Measurements from ENCODE around the gene MSRB2.
A peak's percentile ranks its signal among the peaks of the same experiment; 100 is the strongest.
"Not testable (repeated sequence)": the region's sequence is repeated elsewhere in the genome, so short reads cannot be mapped to it uniquely, and the experiment has no call there.

MSRB2 gene

DNA sequence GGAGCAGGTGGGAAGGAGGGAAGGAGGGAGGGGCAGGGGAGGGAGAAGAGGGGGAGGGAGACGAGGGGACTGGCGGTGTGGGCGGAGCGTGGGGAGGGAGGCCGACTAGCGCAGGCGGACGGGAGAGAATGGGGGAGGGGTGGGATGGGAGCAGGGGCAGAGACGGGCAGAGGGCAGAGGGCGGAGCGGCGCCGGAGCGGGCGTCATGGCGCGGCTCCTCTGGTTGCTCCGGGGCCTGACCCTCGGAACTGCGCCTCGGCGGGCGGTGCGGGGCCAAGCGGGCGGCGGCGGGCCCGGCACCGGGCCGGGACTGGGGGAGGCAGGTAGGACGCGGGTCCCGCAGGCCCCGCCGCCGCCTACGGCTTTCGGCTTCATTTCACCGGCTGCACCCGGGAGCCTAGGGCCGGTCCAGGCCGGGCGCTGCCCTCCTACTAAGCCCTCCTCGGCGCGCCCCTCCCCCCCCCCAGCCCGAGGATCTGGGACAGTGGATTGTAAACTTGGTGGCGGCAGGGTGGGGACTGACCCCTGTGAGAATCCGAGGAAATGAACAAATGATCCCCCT lies at the start of gene MSRB2:
MSRB2 (plus strand) TSS at position 176 of the 562 bp plus-strand sequence; CDS start at position 206, 30 bp downstream.
- peak; percentile 89 for DNase-seq

DNA sequence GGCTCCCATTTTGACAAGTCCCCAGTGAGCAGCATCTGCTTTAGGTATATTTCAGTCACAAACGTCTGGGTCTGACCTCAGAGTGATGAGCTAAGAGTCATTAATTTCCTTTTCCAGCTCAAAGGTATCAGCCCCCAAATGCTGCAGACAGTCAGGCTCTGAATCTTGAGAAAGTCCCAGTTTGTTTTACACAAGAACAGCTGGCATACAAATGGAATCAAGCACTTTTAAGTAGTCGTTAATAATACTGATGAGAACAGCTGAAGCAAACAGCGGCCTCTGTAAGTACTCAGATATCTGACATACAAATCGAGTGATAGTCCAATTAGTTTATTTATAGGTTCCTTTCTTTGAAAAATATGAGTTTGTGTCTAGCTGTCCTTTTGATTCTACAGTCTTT lies 49.4 kb upstream of the MSRB2 start:
- DNase-seq = no peak

- DNase-seq = no peak
Measured at GRCh38 chr10:23047201-23048050, 48.0 kb upstream of the MSRB2 start.

DNA sequence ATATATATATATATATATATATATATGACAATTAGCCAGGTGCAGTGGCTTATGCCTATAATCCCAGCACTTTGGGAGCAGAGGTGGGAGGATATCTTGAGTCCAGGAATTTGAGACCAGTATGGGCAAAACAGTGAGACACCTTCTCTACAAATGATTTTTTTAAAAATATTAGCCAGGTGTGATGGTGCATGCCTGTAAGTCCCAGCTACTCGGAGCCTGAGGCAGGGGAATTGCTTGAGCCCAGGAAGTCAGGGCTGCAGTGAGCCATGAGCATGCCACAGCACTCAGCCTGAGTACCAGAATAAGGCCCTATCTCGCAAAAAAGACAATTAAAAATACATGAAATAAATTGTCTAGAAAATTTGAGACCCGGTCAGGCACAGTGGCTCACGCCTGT lies 47.2 kb upstream of the MSRB2 start:
- no peak for DNase-seq

- DNase-seq = no peak
Measured at GRCh38 chr10:23051278-23051677, 44.1 kb upstream of the MSRB2 start.

DNA sequence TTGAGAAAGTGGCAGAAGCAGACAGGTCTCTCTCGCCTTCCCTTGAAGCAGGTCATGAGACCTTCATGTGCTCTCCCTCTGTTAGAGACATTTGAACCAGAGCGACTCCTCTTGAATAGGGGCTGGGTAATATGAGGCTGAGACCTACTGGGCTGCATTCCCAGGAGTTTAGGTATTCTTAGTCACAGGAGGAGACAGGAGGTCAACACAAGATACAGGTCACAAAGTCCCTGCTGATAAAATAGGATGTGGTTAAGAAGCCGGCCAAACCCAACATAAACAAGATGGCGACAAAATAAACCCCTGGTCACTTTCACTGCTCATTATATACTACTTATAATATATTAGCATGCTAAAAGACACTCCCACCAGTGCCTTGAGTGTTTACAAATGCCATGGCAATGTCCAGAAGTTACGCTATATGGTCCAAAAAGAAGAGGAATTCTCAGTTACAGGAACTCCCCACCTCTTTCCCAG lies 43.5 kb upstream of the MSRB2 start:
- DNase-seq = no peak

- DNase-seq = no peak
Measured at GRCh38 chr10:23053036-23053435, 42.3 kb upstream of the MSRB2 start.

DNA sequence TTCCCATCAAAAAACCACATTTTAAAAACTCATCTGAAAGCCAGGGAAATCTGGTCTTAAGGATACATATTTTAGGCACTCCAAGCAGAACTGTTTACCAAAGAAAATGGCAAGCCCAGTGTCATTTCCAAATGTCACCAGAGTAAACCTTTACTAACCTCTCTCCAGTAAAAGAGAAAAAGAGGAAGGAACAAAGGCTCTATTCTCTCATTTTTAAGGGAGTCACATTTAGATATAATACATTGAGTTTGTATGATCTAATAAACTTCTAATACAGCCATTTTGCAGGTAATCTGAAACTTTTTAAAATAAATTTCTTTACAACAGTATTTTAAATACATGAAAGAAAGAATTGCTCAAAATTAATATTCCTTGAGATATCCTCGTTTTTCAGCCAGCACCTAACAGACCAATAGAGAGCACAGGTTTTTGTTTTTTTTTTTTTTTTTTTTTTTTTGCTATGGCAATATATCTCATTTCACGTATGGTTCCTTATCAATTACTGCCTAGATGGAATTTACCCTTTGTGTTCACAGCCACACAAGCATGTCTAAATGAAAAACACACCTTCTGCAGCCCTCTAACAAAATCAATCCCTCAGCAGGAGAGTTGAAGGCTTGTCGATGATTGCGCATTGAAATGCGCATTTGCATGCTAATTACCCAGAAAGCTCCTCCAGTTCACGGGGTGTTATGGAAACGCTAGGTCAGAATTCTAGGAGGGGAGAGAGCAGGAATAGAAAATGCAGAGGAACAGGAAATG lies 39.8 kb upstream of the MSRB2 start:
- no peak for DNase-seq

DNA sequence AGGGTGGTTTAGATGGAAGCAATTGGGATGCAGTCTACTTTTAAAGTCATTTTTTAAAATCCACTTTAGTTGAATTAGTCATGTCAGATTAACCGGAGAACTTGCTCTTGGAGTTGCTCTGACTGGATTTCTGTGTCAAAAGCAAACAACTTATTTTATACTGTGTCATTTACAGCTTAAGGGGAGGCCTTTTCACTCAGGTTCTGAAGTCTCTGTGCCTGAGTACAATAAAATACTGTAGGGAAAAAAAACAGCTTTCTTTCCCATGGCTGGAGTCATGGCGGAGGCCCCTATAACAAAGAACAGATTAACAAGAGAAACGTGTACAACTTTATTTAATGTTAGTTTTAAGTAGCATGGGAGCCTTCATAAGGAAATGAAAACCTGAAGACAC lies 39.2 kb upstream of the MSRB2 start:
- DNase-seq = no peak

DNA sequence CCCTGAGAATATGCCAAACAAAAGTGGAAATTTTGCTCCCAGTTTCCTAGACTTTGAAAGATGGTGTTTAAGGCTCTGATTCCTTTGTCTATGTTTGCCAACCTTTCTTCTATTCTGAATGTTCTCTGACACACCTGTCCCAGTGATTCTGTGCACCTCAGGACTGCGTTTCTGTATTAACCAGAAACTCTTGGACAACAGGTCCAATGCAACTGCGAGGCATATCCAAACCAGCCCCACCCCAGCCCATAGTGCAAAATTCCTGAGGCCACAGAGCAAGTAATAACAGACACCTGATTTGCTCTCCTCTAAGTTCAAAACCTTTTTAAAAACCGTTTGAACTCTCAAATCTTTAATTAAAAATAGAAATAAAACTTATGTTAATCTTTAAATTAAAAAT lies 37.0 kb upstream of the MSRB2 start:
- no peak for DNase-seq

DNA sequence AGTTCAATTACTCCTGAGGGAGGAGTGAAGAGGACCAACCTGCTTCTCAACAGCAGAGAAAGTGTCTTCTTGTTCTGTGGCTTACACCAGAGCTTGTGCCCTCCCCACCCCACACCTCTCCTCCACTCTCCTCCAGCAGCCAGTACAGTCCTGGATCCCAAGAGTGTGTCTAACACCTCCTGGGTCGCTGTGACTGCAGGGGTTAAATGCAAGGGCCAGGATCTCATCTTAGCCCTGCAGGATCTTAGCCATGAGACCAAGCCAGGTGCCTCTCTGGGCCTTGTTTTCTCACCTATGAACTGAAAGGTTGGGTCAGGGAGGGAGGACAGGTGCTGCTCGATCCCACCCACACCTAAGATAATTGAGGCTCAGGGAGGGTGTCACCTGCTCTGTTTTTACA lies 34.5 kb upstream of the MSRB2 start:
- DNase-seq = no peak

GRCh38 chr10:23063045-23063972 lies 32.1 kb upstream of the MSRB2 start:
- DNase-seq = no peak

GRCh38 chr10:23063973-23064812 lies 31.2 kb upstream of the MSRB2 start:
- DNase-seq = no peak

- not testable (repeated sequence) for DNase-seq
Measured at GRCh38 chr10:23064813-23065114, 30.6 kb upstream of the MSRB2 start.

DNA sequence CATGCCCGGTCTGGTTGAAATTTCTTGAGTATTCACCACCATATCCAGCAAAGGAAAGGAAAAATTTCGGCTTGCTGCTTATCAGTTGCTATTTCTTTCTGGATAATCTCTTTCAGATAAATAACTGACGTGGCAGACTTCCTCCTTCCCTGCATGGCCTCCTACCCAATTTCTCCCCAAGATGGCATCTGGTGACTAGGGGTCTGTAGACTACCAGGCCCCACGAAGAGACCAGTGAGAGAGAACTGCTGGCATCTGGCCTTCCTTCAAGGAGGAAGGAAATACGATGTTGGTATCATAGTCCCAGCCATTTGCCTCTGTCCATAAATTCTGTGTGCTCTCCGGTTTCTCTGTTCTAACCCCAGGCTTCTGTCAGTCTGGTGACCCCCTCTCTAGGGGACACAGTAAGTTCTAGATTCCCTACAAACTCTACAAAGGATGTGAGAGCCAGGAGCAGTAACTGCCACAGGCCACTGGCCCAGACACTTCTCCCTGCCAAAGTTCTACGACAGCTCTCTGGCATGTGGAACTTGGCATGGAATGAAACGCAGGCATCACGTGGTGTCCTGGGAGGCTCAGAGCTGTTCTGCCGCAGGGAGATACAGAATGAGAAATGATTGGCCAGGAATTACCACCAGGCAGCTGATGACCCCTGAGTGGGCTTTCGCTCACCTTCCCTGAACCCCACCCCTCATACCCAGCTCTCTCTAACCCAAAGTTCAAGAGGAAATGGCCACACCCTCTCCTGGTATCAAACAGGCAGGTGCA lies 30.0 kb upstream of the MSRB2 start:
- no peak for DNase-seq

DNA sequence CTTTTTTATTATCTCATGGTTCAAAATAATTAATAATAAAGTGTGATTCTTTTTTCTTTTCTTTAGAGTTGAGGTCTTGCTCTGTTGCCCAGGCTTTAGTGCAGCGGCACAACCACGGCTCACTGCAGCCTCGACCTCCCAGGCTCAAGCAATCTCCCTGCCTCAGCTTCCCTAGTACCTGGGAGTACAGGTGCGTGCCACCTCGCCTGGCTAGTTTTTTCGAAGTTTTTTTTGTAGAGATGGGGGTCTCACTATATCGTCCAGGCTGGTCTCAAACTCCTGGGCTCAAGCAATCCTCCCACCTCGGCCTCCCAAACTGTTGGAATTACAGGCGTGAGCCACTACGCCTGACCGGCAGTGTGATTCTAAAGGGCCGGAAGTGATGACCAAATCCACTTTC lies 28.0 kb upstream of the MSRB2 start:
- no peak for DNase-seq

- DNase-seq = peak; percentile 77
Measured at GRCh38 chr10:23067939-23068775, 27.2 kb upstream of the MSRB2 start.

GRCh38 chr10:23069019-23069815 lies 26.2 kb upstream of the MSRB2 start:
- no peak for DNase-seq
